ENCODE results near the gene TMEM17. TPM values are rescaled to one million over a fixed set of nuclear protein-coding genes. Genes with fewer than 3 reads are reported as not detected.

TMEM17 gene
- polyA plus RNA-seq, 1 of the 3 experiments (the other 2 are of a cell fraction), result 5.5 TPM

GRCh38 chr2:62526531-62527381 lies 20.8 kb upstream of the TMEM17 start:
- no peaks in the 10 kb centered on the region; the same call in 1 of the 2 replicates for H3K9me3 ChIP-seq
- no peak overlapping the region for H3K27ac ChIP-seq (ENCODE audit: low read depth in 2 of 2, low read length in 1 of 2)
- no peak for TF ChIP-seq RFX5 (IDR thresholded peaks at IDR 0.05; ENCODE audit: low read length)
- no peak for TF ChIP-seq ELF1 (IDR thresholded peaks at IDR 0.05)
- no peak for TF ChIP-seq MEF2A (IDR thresholded peaks at IDR 0.05; ENCODE audit: borderline replicate concordance, low read depth)
- TF ChIP-seq, protein P1, sequence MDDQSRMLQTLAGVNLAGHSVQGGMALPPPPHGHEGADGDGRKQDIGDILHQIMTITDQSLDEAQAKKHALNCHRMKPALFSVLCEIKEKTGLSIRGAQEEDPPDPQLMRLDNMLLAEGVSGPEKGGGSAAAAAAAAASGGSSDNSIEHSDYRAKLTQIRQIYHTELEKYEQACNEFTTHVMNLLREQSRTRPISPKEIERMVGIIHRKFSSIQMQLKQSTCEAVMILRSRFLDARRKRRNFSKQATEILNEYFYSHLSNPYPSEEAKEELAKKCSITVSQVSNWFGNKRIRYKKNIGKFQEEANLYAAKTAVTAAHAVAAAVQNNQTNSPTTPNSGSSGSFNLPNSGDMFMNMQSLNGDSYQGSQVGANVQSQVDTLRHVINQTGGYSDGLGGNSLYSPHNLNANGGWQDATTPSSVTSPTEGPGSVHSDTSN (IDR thresholded peaks at IDR 0.05), result no peak
- no peaks in the 10 kb centered on the region for H3K36me3 ChIP-seq (replicated peaks in 1 of 2; ENCODE audit: control insufficient read depth in 1 of 2, insufficient read depth in 2 of 2, low read length in 1 of 2)
- H3K9me2 ChIP-seq, result no peaks in the 10 kb centered on the region
- H3F3A ChIP-seq (replicated peaks; ENCODE audit: insufficient read depth), result peaks cover 8% of the 10 kb centered on the region
- DNase-seq, result no peak
- WGBS (ENCODE audit: low lambda C conversion rate), result 85% methylated on average over 10 of the region's 10 CpGs
- H3K4me1 ChIP-seq (ENCODE audit: control insufficient read depth in 1 of 2, insufficient read depth in 2 of 2, low read depth in 1 of 2, low read length in 1 of 2), result peaks cover 0 to 10% of the 10 kb centered on the region in 2 experiments; a peak in 1 of 4 replicates
- no peak overlapping the region for H3K9ac ChIP-seq
- no peaks in the 10 kb centered on the region for H4K20me1 ChIP-seq (ENCODE audit: insufficient read depth)
- no peak overlapping the region for H3K4me2 ChIP-seq
- H2AFZ ChIP-seq (ENCODE audit: low read depth), result no peak overlapping the region
- ChIA-PET CTCF (interaction anchor here (0.5 to 1.3 kb wide), 4 partner anchors 18 to 509 kb away, joined by 3 read pairs; no protein-coding TSS in a partner anchor), POLR2A (no interaction called here)
- no peaks in the 10 kb centered on the region for H3K27me3 ChIP-seq (ENCODE audit: insufficient read depth)
- H3K79me2 ChIP-seq (ENCODE audit: insufficient read depth), result no peaks in the 10 kb centered on the region
- no peak overlapping the region for H3K4me3 ChIP-seq (ENCODE audit: low read depth in 2 of 2, low read length in 1 of 2)

GRCh38 chr2:62525549-62526269 lies 19.7 kb upstream of the TMEM17 start:
- Histone ChIP-seq H2AFZ (ENCODE audit: low read depth) (no peak overlapping the region), H3K27me3 (ENCODE audit: insufficient read depth) (no peaks in the 10 kb centered on the region), H3K9me3 (no peaks in the 10 kb centered on the region; the same call in 1 of the 2 replicates), H3F3A (replicated peaks; ENCODE audit: insufficient read depth) (peaks cover 8% of the 10 kb centered on the region), H3K9me2 (no peaks in the 10 kb centered on the region), H4K20me1 (ENCODE audit: insufficient read depth) (no peaks in the 10 kb centered on the region), H3K27ac (ENCODE audit: low read depth in 2 of 2, low read length in 1 of 2) (no peak overlapping the region), H3K79me2 (ENCODE audit: insufficient read depth) (no peaks in the 10 kb centered on the region), H3K4me3 (ENCODE audit: low read depth in 2 of 2, low read length in 1 of 2) (no peak overlapping the region), H3K4me1 (ENCODE audit: control insufficient read depth in 1 of 2, insufficient read depth in 2 of 2, low read depth in 1 of 2, low read length in 1 of 2) (peaks cover 0 to 10% of the 10 kb centered on the region in 2 experiments; a peak in 1 of 4 replicates), H3K36me3 (replicated peaks in 1 of 2; ENCODE audit: control insufficient read depth in 1 of 2, insufficient read depth in 2 of 2, low read length in 1 of 2) (no peaks in the 10 kb centered on the region), H3K4me2 (no peak overlapping the region), H3K9ac (no peak overlapping the region)
- no peak for DNase-seq
- no peak for TF ChIP-seq EP300 (IDR thresholded peaks at IDR 0.05; ENCODE audit: borderline replicate concordance in 1 of 2, low read depth in 1 of 2, low read length in 1 of 2)
- no peak for TF ChIP-seq MXI1 (IDR thresholded peaks at IDR 0.05; ENCODE audit: low read depth, low read length)
- TF ChIP-seq NFIC (IDR thresholded peaks at IDR 0.05; ENCODE audit: borderline replicate concordance), result no peak
- TF ChIP-seq, protein P2, sequence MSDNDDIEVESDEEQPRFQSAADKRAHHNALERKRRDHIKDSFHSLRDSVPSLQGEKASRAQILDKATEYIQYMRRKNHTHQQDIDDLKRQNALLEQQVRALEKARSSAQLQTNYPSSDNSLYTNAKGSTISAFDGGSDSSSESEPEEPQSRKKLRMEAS (IDR thresholded peaks at IDR 0.05; ENCODE audit: low read depth), result no peak
- no peak for TF ChIP-seq JUND (IDR thresholded peaks at IDR 0.05)
- TF ChIP-seq YY1 (IDR thresholded peaks at IDR 0.05; ENCODE audit: low read depth), result no peak
- TF ChIP-seq, protein P1 (IDR thresholded peaks at IDR 0.05), result no peak
- no peak for TF ChIP-seq IRF3 (IDR thresholded peaks at IDR 0.05; ENCODE audit: low read depth, low read length)
- no peak for TF ChIP-seq EZH2phosphoT487 (IDR thresholded peaks at IDR 0.05; ENCODE audit: borderline replicate concordance, low read depth)
- TF ChIP-seq SMC3 (IDR thresholded peaks at IDR 0.05; ENCODE audit: low read depth, low read length), result no peak
- no peak for TF ChIP-seq FOSL2 (IDR thresholded peaks at IDR 0.05; ENCODE audit: borderline replicate concordance, low read depth)
- ChIA-PET CTCF (interaction anchor here (1.3 kb wide), 2 partner anchors 69 to 249 kb away, joined by 3 to 5 read pairs; no protein-coding TSS in a partner anchor), POLR2A (no interaction called here)

All from SK-N-SH (cell line).